OCI-LY7 (cell line): ENCODE measurements around the gene CHGA.

Experiments used
- EZH2phosphoT487 ChIP-seq: fragments of 200-600 bp; sonication (generic); IDR thresholded peaks from 2 replicates; pipeline ENCODE4 v1.6.1; 2018; ENCODE audit warnings: low read depth, borderline replicate concordance, mild to moderate bottlenecking, mixed run types, antibody characterized with exemption, low read length, moderate library complexity, mixed read lengths
- TF ChIP-seq, protein P1 (sequence below): fragments of 200-600 bp; sonication (generic); conservative IDR thresholded peaks from 2 replicates; pipeline ENCODE4 v1.5.1; 2014; ENCODE audit warnings: mild to moderate bottlenecking, antibody characterized with exemption, low read length, moderate library complexity, mixed read lengths

DNA sequence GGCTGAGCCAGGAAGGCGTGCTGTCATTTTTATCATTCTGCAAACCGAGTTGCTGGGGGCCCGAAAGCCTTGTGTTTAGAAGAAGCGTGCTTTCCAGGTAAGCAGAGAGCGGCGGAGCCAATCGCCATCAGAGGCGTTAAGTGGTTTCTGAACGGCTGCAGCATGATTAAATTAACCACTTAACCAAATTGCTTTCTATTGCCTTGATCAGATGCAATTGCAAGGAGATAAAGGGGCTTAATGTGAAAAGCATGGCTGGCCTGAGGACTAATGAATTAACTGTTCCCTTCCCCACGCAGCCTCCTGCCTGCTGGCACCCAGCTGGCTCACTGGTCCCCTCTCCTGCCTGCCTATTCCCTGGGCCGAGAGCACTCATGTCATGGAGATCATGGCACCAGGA is 36.6 kb upstream of the CHGA start:
- TF ChIP-seq, protein P1, sequence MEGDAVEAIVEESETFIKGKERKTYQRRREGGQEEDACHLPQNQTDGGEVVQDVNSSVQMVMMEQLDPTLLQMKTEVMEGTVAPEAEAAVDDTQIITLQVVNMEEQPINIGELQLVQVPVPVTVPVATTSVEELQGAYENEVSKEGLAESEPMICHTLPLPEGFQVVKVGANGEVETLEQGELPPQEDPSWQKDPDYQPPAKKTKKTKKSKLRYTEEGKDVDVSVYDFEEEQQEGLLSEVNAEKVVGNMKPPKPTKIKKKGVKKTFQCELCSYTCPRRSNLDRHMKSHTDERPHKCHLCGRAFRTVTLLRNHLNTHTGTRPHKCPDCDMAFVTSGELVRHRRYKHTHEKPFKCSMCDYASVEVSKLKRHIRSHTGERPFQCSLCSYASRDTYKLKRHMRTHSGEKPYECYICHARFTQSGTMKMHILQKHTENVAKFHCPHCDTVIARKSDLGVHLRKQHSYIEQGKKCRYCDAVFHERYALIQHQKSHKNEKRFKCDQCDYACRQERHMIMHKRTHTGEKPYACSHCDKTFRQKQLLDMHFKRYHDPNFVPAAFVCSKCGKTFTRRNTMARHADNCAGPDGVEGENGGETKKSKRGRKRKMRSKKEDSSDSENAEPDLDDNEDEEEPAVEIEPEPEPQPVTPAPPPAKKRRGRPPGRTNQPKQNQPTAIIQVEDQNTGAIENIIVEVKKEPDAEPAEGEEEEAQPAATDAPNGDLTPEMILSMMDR: no peak
- no peak for TF ChIP-seq EZH2phosphoT487
